IMR-90 (cell line): ENCODE data around the gene VDR.

Source experiments
- CEBPB ChIP-seq: IDR thresholded peaks from 2 replicates; pipeline ENCODE4 v1.6.1; 2012; ENCODE audit warnings: low read depth, low read length, improper control_type of control experiment
- FOS ChIP-seq: fragments of 150-350 bp; IDR thresholded peaks from 2 replicates; pipeline ENCODE4 v1.6.1; 2016; ENCODE audit warnings: low read depth, low read length
- POLR2A ChIP-seq: IDR thresholded peaks from 2 replicates; pipeline ENCODE4 v1.6.1; 2012; ENCODE audit warnings: mild to moderate bottlenecking, low read depth, low read length
- RAD21 ChIP-seq: IDR thresholded peaks from 2 replicates; pipeline ENCODE4 v1.6.1; 2012; ENCODE audit warnings: low read length, improper control_type of control experiment
- RFX5 ChIP-seq: IDR thresholded peaks from 2 replicates; pipeline ENCODE4 v1.8.0; 2012; ENCODE audit warnings: low read depth, mild to moderate bottlenecking, low read length, moderate library complexity
- TF ChIP-seq, protein P1 (sequence below): conservative IDR thresholded peaks from 2 replicates; pipeline ENCODE4 v1.5.1; 2012; ENCODE audit warnings: mild to moderate bottlenecking, low read depth, low read length, improper control_type of control experiment

DNA sequence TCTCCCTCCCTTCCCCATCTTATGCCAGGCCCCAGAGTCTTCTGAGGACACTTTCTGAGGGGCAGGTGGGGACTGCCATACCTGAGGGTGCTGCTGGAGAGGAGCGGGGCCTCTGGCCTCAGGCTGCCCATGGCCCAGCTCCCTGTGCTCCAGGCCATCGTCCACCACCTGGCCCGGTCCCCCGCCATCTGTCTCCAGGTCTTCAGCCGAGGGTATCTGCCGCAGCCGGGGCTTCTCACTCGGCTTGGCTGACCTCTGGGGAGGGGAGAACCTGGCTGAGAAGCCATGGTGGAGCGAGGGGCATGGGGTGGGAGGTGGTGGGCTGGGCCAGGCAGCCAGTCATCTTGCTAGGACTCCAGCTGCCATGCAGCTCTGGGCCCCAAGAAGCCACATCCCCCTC is 110.1 kb downstream of the VDR start:
- TF ChIP-seq, protein P1, sequence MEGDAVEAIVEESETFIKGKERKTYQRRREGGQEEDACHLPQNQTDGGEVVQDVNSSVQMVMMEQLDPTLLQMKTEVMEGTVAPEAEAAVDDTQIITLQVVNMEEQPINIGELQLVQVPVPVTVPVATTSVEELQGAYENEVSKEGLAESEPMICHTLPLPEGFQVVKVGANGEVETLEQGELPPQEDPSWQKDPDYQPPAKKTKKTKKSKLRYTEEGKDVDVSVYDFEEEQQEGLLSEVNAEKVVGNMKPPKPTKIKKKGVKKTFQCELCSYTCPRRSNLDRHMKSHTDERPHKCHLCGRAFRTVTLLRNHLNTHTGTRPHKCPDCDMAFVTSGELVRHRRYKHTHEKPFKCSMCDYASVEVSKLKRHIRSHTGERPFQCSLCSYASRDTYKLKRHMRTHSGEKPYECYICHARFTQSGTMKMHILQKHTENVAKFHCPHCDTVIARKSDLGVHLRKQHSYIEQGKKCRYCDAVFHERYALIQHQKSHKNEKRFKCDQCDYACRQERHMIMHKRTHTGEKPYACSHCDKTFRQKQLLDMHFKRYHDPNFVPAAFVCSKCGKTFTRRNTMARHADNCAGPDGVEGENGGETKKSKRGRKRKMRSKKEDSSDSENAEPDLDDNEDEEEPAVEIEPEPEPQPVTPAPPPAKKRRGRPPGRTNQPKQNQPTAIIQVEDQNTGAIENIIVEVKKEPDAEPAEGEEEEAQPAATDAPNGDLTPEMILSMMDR: no peak
- TF ChIP-seq POLR2A (no peak), CEBPB (no peak), RAD21 (no peak), RFX5 (no peak), FOS (no peak)
